ENCODE results near the gene KRT74. TPM values are rescaled to one million over a fixed set of nuclear protein-coding genes. Genes with fewer than 3 reads are reported as not detected.

The KRT74 gene
- total and polyA plus RNA-seq, 9 donors = not detected

- no peak for TF ChIP-seq POLR2A (IDR thresholded peaks at IDR 0.05)
- TF ChIP-seq EP300 (IDR thresholded peaks at IDR 0.05) = no peak
- no peak for TF ChIP-seq CTCF (IDR thresholded peaks at IDR 0.05)
- Histone ChIP-seq H3K9me3 (no peaks in the 10 kb centered on the region), H3K4me1 (ENCODE audit: insufficient read depth) (no peaks in the 10 kb centered on the region), H3K4me3 (no peak overlapping the region), H3K27me3 (no peaks in the 10 kb centered on the region), H3K36me3 (no peaks in the 10 kb centered on the region), H3K27ac (no peak overlapping the region)
- DNase-seq = no peak
- 30 to 49% (median 37%) methylated on average over 6 of the region's 6 CpGs for WGBS, 3 donors
- intact Hi-C loops (cut with DNase I) = no loop called here
Measured at GRCh38 chr12:52551216-52551865, 22.3 kb downstream of the KRT74 start.

GRCh38 chr12:52546126-52546525, 27.5 kb downstream of the KRT74 start:
- intact Hi-C loops (cut with DNase I) = no loop called here
- WGBS, 3 donors = 83 to 88% (median 85%) methylated on average over 15 of the region's 15 CpGs

GRCh38 chr12:52543985-52544883, 29.4 kb downstream of the KRT74 start:
- DNase-seq = no peak

More at GRCh38 chr12:52546126-52546525, 27.5 kb downstream of the KRT74 start:
- H3K4me1 ChIP-seq (ENCODE audit: insufficient read depth) = no peaks in the 10 kb centered on the region
- no peak overlapping the region for H3K4me3 ChIP-seq
- H3K9me3 ChIP-seq = no peaks in the 10 kb centered on the region
- no peaks in the 10 kb centered on the region for H3K36me3 ChIP-seq
- DNase-seq = no peak
- H3K27ac ChIP-seq = no peak overlapping the region
- no peak for TF ChIP-seq EP300 (IDR thresholded peaks at IDR 0.05)
- TF ChIP-seq CTCF (IDR thresholded peaks at IDR 0.05) = no peak
- no peak for TF ChIP-seq POLR2A (IDR thresholded peaks at IDR 0.05)
- H3K27me3 ChIP-seq = no peaks in the 10 kb centered on the region

More at GRCh38 chr12:52543985-52544883, 29.4 kb downstream of the KRT74 start:
- Histone ChIP-seq H3K27ac (no peak overlapping the region), H3K4me1 (ENCODE audit: insufficient read depth) (no peaks in the 10 kb centered on the region), H3K27me3 (no peaks in the 10 kb centered on the region), H3K4me3 (no peak overlapping the region), H3K9me3 (no peaks in the 10 kb centered on the region), H3K36me3 (no peaks in the 10 kb centered on the region)
- WGBS, 3 donors = 69 to 75% (median 70%) methylated on average over 17 of the region's 17 CpGs
- intact Hi-C loops (cut with DNase I) = no loop called here
- no peak for TF ChIP-seq POLR2A (IDR thresholded peaks at IDR 0.05)
- TF ChIP-seq EP300 (IDR thresholded peaks at IDR 0.05) = no peak
- no peak for TF ChIP-seq CTCF (IDR thresholded peaks at IDR 0.05)
